Measurements from ENCODE around the gene SELENOM.
A peak's percentile ranks its signal among the peaks of the same experiment; 100 is the strongest.

Gene SELENOM

GRCh38 chr22:31105282-31105929 lies 2.0 kb downstream of the SELENOM start:
- H3K27ac ChIP-seq: peak overlapping the region; percentile 67

GRCh38 chr22:31104869-31105268 lies 2.5 kb downstream of the SELENOM start:
- DNase-seq (ENCODE audit: low spot score): no peak
- TF ChIP-seq CTCF (conservative IDR thresholded peaks at IDR 0.05; ENCODE audit: low read depth): no peak
- POLR2A ChIA-PET (ENCODE audit: low non-redundant PET): no interaction called here
- H3K27ac ChIP-seq: peak overlapping the region; percentile 67; the same call in 1 of the 2 replicates
- CTCF ChIA-PET: interaction anchor here (0.6 kb wide), 1 partner anchor 57 kb away, joined by 4 read pairs; no protein-coding TSS in a partner anchor

More at GRCh38 chr22:31105282-31105929, 2.0 kb downstream of the SELENOM start:
- ChIA-PET POLR2A (ENCODE audit: low non-redundant PET) (no interaction called here), CTCF (interaction anchor here (0.6 kb wide), 1 partner anchor 57 kb away, joined by 4 read pairs; no protein-coding TSS in a partner anchor)
- no peak for DNase-seq (ENCODE audit: low spot score)
- no peak for TF ChIP-seq CTCF (conservative IDR thresholded peaks at IDR 0.05; ENCODE audit: low read depth)

- ChIA-PET POLR2A (ENCODE audit: low non-redundant PET) (no interaction called here), CTCF (no interaction called here)
- no peak for TF ChIP-seq CTCF (conservative IDR thresholded peaks at IDR 0.05; ENCODE audit: low read depth)
These were observed 3.3 kb downstream of the SELENOM start for GRCh38 chr22:31103899-31104694.

GRCh38 chr22:31103111-31103510 lies 4.3 kb downstream of the SELENOM start:
- peak overlapping the region; percentile 69 for H3K27ac ChIP-seq
- TF ChIP-seq CTCF (conservative IDR thresholded peaks at IDR 0.05; ENCODE audit: low read depth): no peak
- CTCF ChIA-PET: interaction anchor here (0.7 kb wide), 1 partner anchor 128 kb away, joined by 4 read pairs; no protein-coding TSS in a partner anchor

More at GRCh38 chr22:31103899-31104694, 3.3 kb downstream of the SELENOM start:
- peak overlapping the region; percentile 69 for H3K27ac ChIP-seq
- no peak for DNase-seq (ENCODE audit: low spot score)

GRCh38 chr22:31102441-31103081 lies 4.8 kb downstream of the SELENOM start:
- TF ChIP-seq CTCF (conservative IDR thresholded peaks at IDR 0.05; ENCODE audit: low read depth): no peak
- CTCF ChIA-PET: interaction anchor here (0.7 kb wide), 1 partner anchor 128 kb away, joined by 4 read pairs; no protein-coding TSS in a partner anchor
- DNase-seq (ENCODE audit: low spot score): no peak
- H3K27ac ChIP-seq: peak overlapping the region; percentile 69
- POLR2A ChIA-PET (ENCODE audit: low non-redundant PET): no interaction called here

More at GRCh38 chr22:31103111-31103510, 4.3 kb downstream of the SELENOM start:
- DNase-seq (ENCODE audit: low spot score): no peak
- POLR2A ChIA-PET (ENCODE audit: low non-redundant PET): no interaction called here

Measured in RWPE1 (cell line).